SK-N-SH treated with all-trans-retinoic acid at 6 μM for 48 hours (cell line): ENCODE data around the gene SV2B.

Experiments
- ATAC-seq: fragments of 200-7000 bp; cut with Tn5 transposase; 3 replicates; pipeline ENCODE4 v1.9.1; 2020; ENCODE audit warnings: mild to moderate bottlenecking, moderate library complexity
- ARNTL ChIP-seq: fragments of 450-650 bp; formaldehyde crosslinking; IDR thresholded peaks from 2 replicates; pipeline ENCODE4 v1.5.0; 2020; ENCODE audit warnings: low read depth, mild to moderate bottlenecking, moderate library complexity, borderline replicate concordance
- BACH2 ChIP-seq: fragments of 250-450 bp; sonication (Bioruptor Pico); IDR thresholded peaks from 2 replicates; pipeline ENCODE4 v1.9.0; 2021; ENCODE audit warnings: mild to moderate bottlenecking, borderline replicate concordance
- CREB5 ChIP-seq: fragments of 250-450 bp; sonication (Bioruptor Pico); IDR thresholded peaks from 2 replicates; pipeline ENCODE4 v1.5.1; 2020; ENCODE audit warnings: low read depth, mild to moderate bottlenecking, moderate library complexity
- CSDC2 ChIP-seq: fragments of 250-450 bp; sonication (Bioruptor Pico); IDR thresholded peaks from 2 replicates; pipeline ENCODE4 v1.5.0; 2020; ENCODE audit warnings: mild to moderate bottlenecking, moderate library complexity
- CSRNP3 ChIP-seq: fragments of 250-450 bp; sonication (Bioruptor Pico); IDR thresholded peaks from 2 replicates; pipeline ENCODE4 v1.5.1; 2021; ENCODE audit warnings: mild to moderate bottlenecking, moderate library complexity
- ESRRG ChIP-seq: fragments of 250-450 bp; sonication (Bioruptor Pico); IDR thresholded peaks from 2 replicates; pipeline ENCODE4 v1.6.1; 2021; ENCODE audit warnings: mild to moderate bottlenecking
- GLIS3 ChIP-seq: fragments of 250-450 bp; sonication (Bioruptor Pico); IDR thresholded peaks from 2 replicates; pipeline ENCODE4 v1.5.0; 2020; ENCODE audit warnings: mild to moderate bottlenecking, moderate library complexity
- ISL1 ChIP-seq: fragments of 250-450 bp; sonication (Bioruptor Pico); IDR thresholded peaks from 2 replicates; pipeline ENCODE4 v2.1.2; 2022; ENCODE audit warnings: mild to moderate bottlenecking, moderate library complexity
- OSR1 ChIP-seq: fragments of 250-450 bp; sonication (Bioruptor Pico); IDR thresholded peaks from 2 replicates; pipeline ENCODE4 v1.8.0; 2022; ENCODE audit warnings: moderate library complexity, mild to moderate bottlenecking, inconsistent platforms
- PATZ1 ChIP-seq: fragments of 250-450 bp; sonication (Bioruptor Pico); IDR thresholded peaks from 2 replicates; pipeline ENCODE4 v1.8.0; 2020; ENCODE audit warnings: mild to moderate bottlenecking, moderate library complexity, borderline replicate concordance
- POU6F1 ChIP-seq: fragments of 250-450 bp; sonication (Bioruptor Pico); IDR thresholded peaks from 2 replicates; pipeline ENCODE4 v1.8.0; 2021; ENCODE audit warnings: low read depth, mild to moderate bottlenecking, moderate library complexity, borderline replicate concordance
- PPARA ChIP-seq: fragments of 250-450 bp; sonication (Bioruptor Pico); IDR thresholded peaks from 2 replicates; pipeline ENCODE4 v1.5.0; 2020; ENCODE audit warnings: mild to moderate bottlenecking, borderline replicate concordance
- RARB ChIP-seq: fragments of 250-450 bp; sonication (Bioruptor Pico); IDR thresholded peaks from 2 replicates; pipeline ENCODE4 v1.8.0; 2021; ENCODE audit warnings: mild to moderate bottlenecking, moderate library complexity
- TCF4 ChIP-seq: fragments of 250-450 bp; sonication (Bioruptor Pico); IDR thresholded peaks from 2 replicates; pipeline ENCODE4 v1.8.0; 2021; ENCODE audit warnings: mild to moderate bottlenecking, moderate library complexity, borderline replicate concordance
- TOX ChIP-seq: fragments of 250-450 bp; sonication (Bioruptor Pico); IDR thresholded peaks from 2 replicates; pipeline ENCODE4 v1.8.0; 2021; ENCODE audit warnings: mild to moderate bottlenecking, moderate library complexity, borderline replicate concordance
- TSHZ2 ChIP-seq: fragments of 250-450 bp; sonication (Bioruptor Pico); IDR thresholded peaks from 2 replicates; pipeline ENCODE4 v1.5.0; 2020; ENCODE audit warnings: mild to moderate bottlenecking, moderate library complexity
- ZC3H10 ChIP-seq: fragments of 250-450 bp; sonication (Bioruptor Pico); IDR thresholded peaks from 2 replicates; pipeline ENCODE4 v1.5.1; 2021; ENCODE audit warnings: mild to moderate bottlenecking, moderate library complexity
- ZFP3 ChIP-seq: fragments of 250-450 bp; sonication (Bioruptor Pico); IDR thresholded peaks from 2 replicates; pipeline ENCODE4 v1.5.0; 2020; ENCODE audit warnings: mild to moderate bottlenecking, moderate library complexity
- ZFP30 ChIP-seq: fragments of 450-650 bp; formaldehyde crosslinking; IDR thresholded peaks from 2 replicates; pipeline ENCODE4 v1.5.0; 2022; ENCODE audit warnings: mild to moderate bottlenecking, moderate library complexity
- ZNF565 ChIP-seq: fragments of 450-650 bp; formaldehyde crosslinking; conservative IDR thresholded peaks from 2 replicates; pipeline ENCODE4 v1.5.0; 2020; ENCODE audit warnings: low read depth, mild to moderate bottlenecking, moderate library complexity
- ZNF70 ChIP-seq: fragments of 450-650 bp; formaldehyde crosslinking; IDR thresholded peaks from 2 replicates; pipeline ENCODE4 v1.5.0; 2020; ENCODE audit warnings: mild to moderate bottlenecking, moderate library complexity
- ZNF8 ChIP-seq: fragments of 450-650 bp; formaldehyde crosslinking; IDR thresholded peaks from 2 replicates; pipeline ENCODE4 v1.5.0; 2020; ENCODE audit warnings: mild to moderate bottlenecking, moderate library complexity

The SV2B gene

GRCh38 chr15:91067036-91067435 lies 33.0 kb upstream of the SV2B start:
- no peak for ATAC-seq
- TF ChIP-seq POU6F1 (no peak), ISL1 (CRISPR knock-in tag) (no peak), CSDC2 (no peak), ZNF8 (CRISPR knock-in tag) (no peak), BACH2 (CRISPR knock-in tag) (no peak), ZFP3 (CRISPR knock-in tag) (no peak), TSHZ2 (CRISPR knock-in tag) (no peak), ARNTL (CRISPR knock-in tag) (no peak), TCF4 (no peak), CREB5 (CRISPR knock-in tag) (no peak), ESRRG (no peak), ZNF565 (no peak), GLIS3 (no peak)

GRCh38 chr15:91068436-91068835 lies 31.6 kb upstream of the SV2B start:
- no peak for TF ChIP-seq TCF4
- no peak for TF ChIP-seq OSR1 (CRISPR knock-in tag)
- TF ChIP-seq CSDC2 = no peak
- TF ChIP-seq CSRNP3 = no peak
- no peak for ATAC-seq

- TF ChIP-seq ZNF565 (no peak), RARB (CRISPR knock-in tag) (no peak), TOX (no peak), PPARA (CRISPR knock-in tag) (no peak)
- no peak for ATAC-seq
Observed at GRCh38 chr15:91068966-91069365, 31.1 kb upstream of the SV2B start.

- no peak for ATAC-seq
- TF ChIP-seq ISL1 (CRISPR knock-in tag) (no peak), CSRNP3 (no peak), PATZ1 (CRISPR knock-in tag) (no peak), CSDC2 (no peak), ARNTL (CRISPR knock-in tag) (no peak), TCF4 (no peak), ZNF70 (CRISPR knock-in tag) (no peak), TOX (no peak), CREB5 (CRISPR knock-in tag) (no peak), ZFP30 (CRISPR knock-in tag) (no peak), OSR1 (CRISPR knock-in tag) (no peak), GLIS3 (no peak), ZC3H10 (CRISPR knock-in tag) (no peak), ZFP3 (CRISPR knock-in tag) (no peak), TSHZ2 (CRISPR knock-in tag) (no peak)
- TF ChIP-seq, all 23 proteins: peak for 0
Observed at GRCh38 chr15:91070872-91071271, 29.2 kb upstream of the SV2B start.
